Ectodermal cell (in vitro differentiated cells): ENCODE results near the gene ZNF415.
A peak's percentile ranks its signal among the peaks of the same experiment; 100 is the strongest.

Experiments used
- H3K27ac ChIP-seq: 2 replicates; pipeline ENCODE4 v1.7.0; 2013; ENCODE audit warnings: mild to moderate bottlenecking, low read depth, low read length; ENCODE audit not compliant: insufficient read depth, poor library complexity, severe bottlenecking
- H3K27me3 ChIP-seq: 2 replicates; pipeline ENCODE4 v1.7.0; 2013; ENCODE audit warnings: mild to moderate bottlenecking, low read length; ENCODE audit not compliant: insufficient read depth, control insufficient read depth, poor library complexity, severe bottlenecking
- H3K36me3 ChIP-seq: one replicate; pipeline ENCODE4 v1.7.0; 2013; ENCODE audit warnings: low read length; ENCODE audit not compliant: control insufficient read depth, insufficient read depth
- H3K4me1 ChIP-seq: one replicate; pipeline ENCODE4 v1.7.0; 2013; ENCODE audit warnings: low read length; ENCODE audit not compliant: control insufficient read depth, insufficient read depth
- H3K4me3 ChIP-seq: 2 replicates; pipeline ENCODE4 v1.7.0; 2013; ENCODE audit warnings: low read depth, low read length, control low read depth; ENCODE audit not compliant: insufficient read depth
- H3K9me3 ChIP-seq: 2 replicates; pipeline ENCODE4 v1.7.0; 2013; ENCODE audit warnings: mild to moderate bottlenecking, low read length, moderate library complexity; ENCODE audit not compliant: control insufficient read depth
- WGBS, 2 experiments: methylation state at CpG; one replicate each; pipeline ENCODE4 v1.1.7; 2013; ENCODE audit warnings: missing lambda C conversion rate in 2 of 2; 5-methylcytosine and 5-hydroxymethylcytosine counted together

Gene ZNF415

DNA sequence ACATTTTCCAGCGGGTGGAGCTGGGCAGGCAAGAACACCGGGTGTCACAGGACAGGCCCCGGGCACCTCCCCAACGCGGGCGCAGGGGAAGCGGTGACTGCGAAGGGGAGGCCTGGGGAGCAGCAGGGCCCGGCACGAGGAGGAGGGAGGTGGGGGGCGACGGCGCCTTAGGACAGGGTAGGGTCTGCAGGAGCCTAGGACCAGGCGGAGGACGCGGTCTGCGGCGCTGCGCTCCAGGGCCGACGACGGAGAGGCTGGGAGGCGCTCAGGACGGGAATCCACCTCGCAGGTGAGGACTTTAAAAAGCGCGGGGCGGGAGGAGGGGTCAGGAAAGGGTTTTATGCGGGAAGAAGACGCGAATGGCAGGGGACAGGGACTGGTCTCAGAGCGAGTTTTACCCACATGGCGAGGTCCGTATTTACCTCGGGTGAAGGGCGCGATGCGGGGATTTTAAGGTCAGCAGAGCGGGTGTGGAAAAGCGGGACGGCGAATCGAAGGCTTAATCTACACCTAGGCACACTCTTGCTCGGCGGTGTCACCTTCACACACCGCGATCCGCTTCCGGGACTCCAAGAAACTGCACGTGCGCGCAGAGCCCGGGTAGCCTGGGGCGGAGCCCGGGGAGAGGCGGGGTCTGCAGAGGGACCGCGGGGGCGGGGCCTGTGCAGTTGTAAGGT is 74.7 kb downstream of the ZNF415 start:
- no peak overlapping the region for H3K27ac ChIP-seq

More for the DNA sequence above, 74.7 kb downstream of the ZNF415 start:
- Histone ChIP-seq H3K27me3 (peaks cover 10% of the 10 kb centered on the region), H3K4me3 (peak overlapping the region; percentile 19), H3K9me3 (no peaks in the 10 kb centered on the region), H3K4me1 (no peaks in the 10 kb centered on the region), H3K36me3 (no peaks in the 10 kb centered on the region)
- 45 to 50% methylated on average over 59 of the region's 59 CpGs for WGBS, 2 experiments
